ENCODE measurements around the gene HBG1.
"Not testable (repeated sequence)": the region's sequence is repeated elsewhere in the genome, so short reads cannot be mapped to it uniquely, and the experiment has no call there.

The HBG1 gene

DNA sequence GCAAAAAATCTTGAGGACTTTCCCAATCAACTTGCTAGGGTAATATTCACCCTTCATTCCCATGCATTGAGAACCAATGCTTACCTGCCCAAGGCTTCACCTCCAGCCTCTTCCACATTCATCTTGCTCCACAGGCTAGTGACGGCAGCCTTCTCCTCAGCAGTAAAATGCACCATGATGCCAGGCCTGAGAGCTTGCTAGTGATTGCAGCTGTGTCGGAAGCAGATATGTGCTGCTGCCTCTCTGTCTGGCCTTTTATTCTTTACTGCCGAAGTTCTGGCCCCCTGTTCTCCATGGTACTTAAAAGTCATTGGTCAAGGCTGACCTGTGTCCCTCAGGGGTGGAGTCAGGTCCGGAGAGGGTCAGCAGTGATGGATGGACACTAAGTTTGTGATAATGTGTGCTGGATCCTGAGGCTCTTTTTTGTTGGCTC lies 20.1 kb upstream of the HBG1 start, which contains the start of gene HBE1:
Gene HBE1, minus strand, starts transcription at position 231 of the 433 bp plus-strand sequence. Its CDS starts 55 bp downstream, at position 176.
- CTCF ChIA-PET, result no interaction called here

DNA sequence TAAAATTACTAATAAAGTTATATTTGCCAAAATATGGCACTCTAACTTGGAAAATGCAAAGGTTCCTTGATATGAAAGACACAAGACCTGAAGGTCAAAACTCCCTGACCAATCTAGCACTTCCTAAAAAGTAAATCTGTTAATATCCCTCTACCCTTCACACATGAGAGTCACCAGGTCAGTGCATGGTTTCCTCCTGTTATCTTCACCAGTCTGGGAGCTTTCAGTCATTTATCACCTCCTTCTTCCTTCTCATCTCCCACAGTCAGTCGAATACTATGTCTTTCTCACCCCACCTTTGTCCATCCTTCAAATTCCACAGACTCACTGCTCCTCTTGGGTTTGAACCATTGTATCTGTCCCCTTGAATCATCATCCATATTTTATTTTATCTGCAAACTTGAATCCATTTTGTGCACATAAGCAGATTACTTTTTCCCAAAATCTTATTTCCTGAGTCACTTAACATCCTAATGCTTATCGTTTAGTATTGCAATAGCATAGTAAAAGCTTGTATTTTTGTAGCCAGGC lies 17.4 kb upstream of the HBG1 start:
- TF ChIP-seq ARNT (IDR thresholded peaks at IDR 0.05), result no peak
- TF ChIP-seq BHLHE40 (IDR thresholded peaks at IDR 0.05; ENCODE audit: borderline replicate concordance), result no peak
- no peak for TF ChIP-seq SP1 (IDR thresholded peaks at IDR 0.05)
- TF ChIP-seq, protein P1, sequence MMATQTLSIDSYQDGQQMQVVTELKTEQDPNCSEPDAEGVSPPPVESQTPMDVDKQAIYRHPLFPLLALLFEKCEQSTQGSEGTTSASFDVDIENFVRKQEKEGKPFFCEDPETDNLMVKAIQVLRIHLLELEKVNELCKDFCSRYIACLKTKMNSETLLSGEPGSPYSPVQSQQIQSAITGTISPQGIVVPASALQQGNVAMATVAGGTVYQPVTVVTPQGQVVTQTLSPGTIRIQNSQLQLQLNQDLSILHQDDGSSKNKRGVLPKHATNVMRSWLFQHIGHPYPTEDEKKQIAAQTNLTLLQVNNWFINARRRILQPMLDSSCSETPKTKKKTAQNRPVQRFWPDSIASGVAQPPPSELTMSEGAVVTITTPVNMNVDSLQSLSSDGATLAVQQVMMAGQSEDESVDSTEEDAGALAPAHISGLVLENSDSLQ (IDR thresholded peaks at IDR 0.05), result no peak
- no peak for TF ChIP-seq FOXM1 (IDR thresholded peaks at IDR 0.05; ENCODE audit: borderline replicate concordance)
- TF ChIP-seq HDGF (IDR thresholded peaks at IDR 0.05; ENCODE audit: borderline replicate concordance), result no peak
- TF ChIP-seq SUZ12 (IDR thresholded peaks at IDR 0.05), result no peak
- ChIA-PET POLR2A (no interaction called here), CTCF (no interaction called here)
- no peak for DNase-seq (ENCODE audit: extremely low spot score)

More for the DNA sequence above, 20.1 kb upstream of the HBG1 start, which contains the start of gene HBE1:
- TF ChIP-seq BHLHE40 (IDR thresholded peaks at IDR 0.05; ENCODE audit: borderline replicate concordance) (no peak), ARNT (IDR thresholded peaks at IDR 0.05) (no peak), L3MBTL2 (conservative IDR thresholded peaks at IDR 0.05) (no peak), ELF4 (IDR thresholded peaks at IDR 0.05) (no peak), LEF1 (IDR thresholded peaks at IDR 0.05; ENCODE audit: borderline replicate concordance) (no peak), FOXA1 (IDR thresholded peaks at IDR 0.05) (no peak), SUZ12 (IDR thresholded peaks at IDR 0.05) (no peak), FOXK2 (IDR thresholded peaks at IDR 0.05) (no peak), HDGF (IDR thresholded peaks at IDR 0.05; ENCODE audit: borderline replicate concordance) (no peak)
- TF ChIP-seq, protein P1 (IDR thresholded peaks at IDR 0.05), result no peak
- DNase-seq (ENCODE audit: extremely low spot score), result no peak
- POLR2A ChIA-PET, result no interaction called here

DNA sequence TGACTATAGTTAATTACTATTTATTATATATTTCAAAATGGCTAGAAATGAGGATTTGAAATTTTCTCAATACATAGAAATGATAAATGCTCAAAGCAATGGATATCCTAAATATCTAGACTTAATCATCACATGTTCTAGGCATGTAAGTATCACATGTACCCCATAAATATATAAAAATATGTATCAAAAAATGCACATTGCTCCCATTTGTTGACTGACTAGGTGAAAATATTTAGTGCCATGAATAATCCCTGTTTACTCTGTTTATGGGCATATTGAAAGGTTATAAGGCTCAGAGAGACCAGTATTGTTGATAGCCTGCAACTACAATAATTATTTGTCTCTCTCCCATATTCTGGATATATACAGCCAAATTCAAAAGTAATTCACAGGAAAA lies 17.0 kb upstream of the HBG1 start:
- ChIA-PET POLR2A (no interaction called here), CTCF (no interaction called here)
- DNase-seq (ENCODE audit: extremely low spot score), result no peak
- no peak for TF ChIP-seq ZNF384 (IDR thresholded peaks at IDR 0.05)
- TF ChIP-seq SP1 (IDR thresholded peaks at IDR 0.05), result no peak
- no peak for TF ChIP-seq FOXM1 (IDR thresholded peaks at IDR 0.05; ENCODE audit: borderline replicate concordance)
- no peak for TF ChIP-seq BHLHE40 (IDR thresholded peaks at IDR 0.05; ENCODE audit: borderline replicate concordance)
- TF ChIP-seq FOXA1 (IDR thresholded peaks at IDR 0.05), result no peak
- TF ChIP-seq CTBP1 (IDR thresholded peaks at IDR 0.05; ENCODE audit: borderline replicate concordance), result no peak
- TF ChIP-seq, protein P1 (IDR thresholded peaks at IDR 0.05), result no peak
- no peak for TF ChIP-seq L3MBTL2 (conservative IDR thresholded peaks at IDR 0.05)
- no peak for TF ChIP-seq ELF4 (IDR thresholded peaks at IDR 0.05)
- no peak for TF ChIP-seq FOXK2 (IDR thresholded peaks at IDR 0.05)
- no peak for TF ChIP-seq TARDBP (IDR thresholded peaks at IDR 0.05)
- TF ChIP-seq ARNT (IDR thresholded peaks at IDR 0.05), result no peak
- no peak for TF ChIP-seq HDGF (IDR thresholded peaks at IDR 0.05; ENCODE audit: borderline replicate concordance)
- no peak for TF ChIP-seq NFRKB (IDR thresholded peaks at IDR 0.05)
- no peak for TF ChIP-seq SUZ12 (IDR thresholded peaks at IDR 0.05)
- no peak for TF ChIP-seq LEF1 (IDR thresholded peaks at IDR 0.05; ENCODE audit: borderline replicate concordance)

DNA sequence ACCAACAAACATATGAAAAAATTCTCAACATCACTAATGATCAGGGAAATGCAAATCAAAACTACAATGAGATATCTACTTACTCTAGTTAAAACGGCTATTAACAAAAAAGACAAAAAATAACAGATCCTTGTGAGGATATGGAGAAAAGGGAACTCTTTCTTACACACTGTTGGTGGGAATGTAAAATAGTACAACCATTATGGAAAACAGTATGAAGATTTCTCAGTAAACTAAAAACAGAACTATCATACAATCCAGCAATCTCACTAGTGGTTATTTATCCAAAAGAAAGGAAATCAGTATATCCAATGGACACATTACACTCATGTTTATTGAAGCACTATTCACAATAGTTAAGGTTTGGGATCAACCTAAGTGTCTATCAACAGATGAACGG lies 16.2 kb upstream of the HBG1 start:
- DNase-seq (ENCODE audit: extremely low spot score), result no peak
- CTCF ChIA-PET, result no interaction called here
- TF ChIP-seq TARDBP (IDR thresholded peaks at IDR 0.05), result no peak
- TF ChIP-seq SUZ12 (IDR thresholded peaks at IDR 0.05), result no peak
- TF ChIP-seq, protein P1 (IDR thresholded peaks at IDR 0.05), result no peak
- no peak for TF ChIP-seq ELF4 (IDR thresholded peaks at IDR 0.05)
- TF ChIP-seq LEF1 (IDR thresholded peaks at IDR 0.05; ENCODE audit: borderline replicate concordance), result no peak
- no peak for TF ChIP-seq SP1 (IDR thresholded peaks at IDR 0.05)
- POLR2A ChIA-PET, result no interaction called here

DNA sequence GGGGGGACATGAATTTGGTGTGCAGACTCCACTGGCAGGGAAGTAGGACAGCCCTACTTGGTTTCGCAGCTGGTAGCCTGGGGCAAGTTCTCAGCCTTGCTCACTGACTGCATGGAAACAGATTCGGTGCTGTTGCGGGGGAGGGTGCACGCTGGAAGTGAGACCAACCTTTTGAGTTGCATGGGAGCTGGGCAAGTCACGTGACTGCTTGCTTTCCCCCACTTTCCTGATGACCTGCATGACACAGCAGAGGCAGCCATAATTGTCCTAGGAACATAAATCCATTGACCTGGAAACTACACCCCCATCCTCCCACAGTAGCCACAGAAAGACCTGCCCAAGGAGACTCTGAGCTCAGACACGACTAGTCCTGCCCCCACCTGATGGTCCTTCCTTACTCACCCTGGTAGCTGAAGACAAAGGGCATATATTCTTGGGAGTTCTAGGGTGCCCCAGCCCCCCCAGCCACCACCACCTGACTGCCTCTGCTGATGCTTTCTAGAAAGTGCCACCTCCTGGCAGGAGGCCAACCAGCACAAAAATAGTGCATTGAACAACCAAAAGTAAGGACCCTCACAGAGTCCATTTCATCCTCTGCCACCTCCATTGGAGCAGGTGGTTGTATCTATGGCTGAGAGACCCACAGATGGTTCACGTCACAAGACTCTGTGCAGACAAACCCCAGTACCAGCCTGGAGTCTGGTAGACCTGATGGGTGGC lies 9.0 kb upstream of the HBG1 start:
- TF ChIP-seq NFRKB (IDR thresholded peaks at IDR 0.05), result no peak
- no peak for TF ChIP-seq L3MBTL2 (conservative IDR thresholded peaks at IDR 0.05)
- TF ChIP-seq HDGF (IDR thresholded peaks at IDR 0.05; ENCODE audit: borderline replicate concordance), result no peak
- no peak for TF ChIP-seq FOXA1 (IDR thresholded peaks at IDR 0.05)
- no peak for TF ChIP-seq ELF4 (IDR thresholded peaks at IDR 0.05)
- no peak for TF ChIP-seq FOXK2 (IDR thresholded peaks at IDR 0.05)
- DNase-seq (ENCODE audit: extremely low spot score), result no peak
- ChIA-PET CTCF (no interaction called here), POLR2A (no interaction called here)

DNA sequence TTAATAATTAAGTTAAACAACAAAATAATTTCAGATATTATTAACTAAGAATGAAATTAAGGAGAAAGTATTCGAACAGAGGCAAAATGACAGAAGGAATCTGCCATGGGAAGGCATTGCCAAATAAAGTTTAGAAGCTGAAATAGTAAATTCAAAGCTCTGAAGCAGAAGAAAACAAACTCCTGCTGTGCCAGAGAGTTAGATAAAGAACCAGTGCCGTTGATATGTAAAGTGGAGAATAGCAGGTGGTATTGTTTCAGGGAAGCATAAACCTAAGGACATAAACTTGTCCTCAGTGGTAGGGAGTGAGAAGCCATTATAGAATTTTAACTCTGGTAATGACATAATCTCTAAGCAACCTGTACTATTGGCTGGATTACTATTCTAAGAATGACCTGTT lies 7.6 kb upstream of the HBG1 start:
- ChIA-PET CTCF (no interaction called here), POLR2A (no interaction called here)
- no peak for DNase-seq (ENCODE audit: extremely low spot score)
- TF ChIP-seq SP1 (IDR thresholded peaks at IDR 0.05), result no peak
- TF ChIP-seq L3MBTL2 (conservative IDR thresholded peaks at IDR 0.05), result no peak
- TF ChIP-seq, protein P1 (IDR thresholded peaks at IDR 0.05), result no peak
- no peak for TF ChIP-seq FOXM1 (IDR thresholded peaks at IDR 0.05; ENCODE audit: borderline replicate concordance)
- no peak for TF ChIP-seq SUZ12 (IDR thresholded peaks at IDR 0.05)
- no peak for TF ChIP-seq TARDBP (IDR thresholded peaks at IDR 0.05)

DNA sequence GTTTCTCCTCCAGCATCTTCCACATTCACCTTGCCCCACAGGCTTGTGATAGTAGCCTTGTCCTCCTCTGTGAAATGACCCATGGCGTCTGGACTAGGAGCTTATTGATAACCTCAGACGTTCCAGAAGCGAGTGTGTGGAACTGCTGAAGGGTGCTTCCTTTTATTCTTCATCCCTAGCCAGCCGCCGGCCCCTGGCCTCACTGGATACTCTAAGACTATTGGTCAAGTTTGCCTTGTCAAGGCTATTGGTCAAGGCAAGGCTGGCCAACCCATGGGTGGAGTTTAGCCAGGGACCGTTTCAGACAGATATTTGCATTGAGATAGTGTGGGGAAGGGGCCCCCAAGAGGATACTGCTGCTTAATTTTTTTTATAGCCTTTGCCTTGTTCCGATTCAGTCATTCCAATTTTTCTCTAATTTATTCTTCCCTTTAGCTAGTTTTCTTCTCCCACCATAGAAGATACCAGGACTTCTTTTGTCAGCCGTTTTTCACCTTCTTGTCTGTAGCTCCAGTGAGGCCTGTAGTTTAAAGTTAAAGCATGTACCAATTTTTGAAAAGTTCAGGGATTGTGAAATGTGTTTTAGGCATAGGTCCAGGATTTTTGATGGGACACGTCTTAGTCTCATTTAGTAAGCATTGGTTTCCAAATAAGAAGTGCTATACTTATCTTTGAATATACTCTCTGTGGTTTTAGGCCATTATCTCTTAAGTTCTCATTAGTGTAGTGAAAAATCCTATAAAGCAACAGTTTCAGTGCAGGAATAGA lies 5.2 kb upstream of the HBG1 start, which contains the start of gene HBG2:
Gene HBG2, minus strand, starts transcription at position 136 of the 768 bp plus-strand sequence. Its CDS starts 53 bp downstream, at position 83.
- POLR2A ChIA-PET; DNase-seq (ENCODE audit: extremely low spot score); CTCF ChIA-PET: not testable (repeated sequence)

DNA sequence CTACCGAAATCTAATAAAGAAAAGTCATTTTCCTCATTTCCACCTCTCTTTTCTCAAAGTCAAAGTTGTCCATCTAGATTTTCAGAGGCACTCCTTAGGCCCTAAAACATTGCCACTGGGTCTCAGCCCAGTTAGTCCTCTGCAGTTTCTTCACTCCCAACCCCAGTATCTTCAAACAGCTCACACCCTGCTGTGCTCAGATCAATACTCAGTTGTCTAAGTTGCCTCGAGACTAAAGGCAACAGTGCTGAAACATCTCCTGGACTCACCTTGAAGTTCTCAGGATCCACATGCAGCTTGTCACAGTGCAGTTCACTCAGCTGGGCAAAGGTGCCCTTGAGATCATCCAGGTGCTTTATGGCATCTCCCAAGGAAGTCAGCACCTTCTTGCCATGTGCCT lies 4.4 kb upstream of the HBG1 start:
- DNase-seq (ENCODE audit: extremely low spot score); POLR2A ChIA-PET; CTCF ChIA-PET: not testable (repeated sequence)

DNA sequence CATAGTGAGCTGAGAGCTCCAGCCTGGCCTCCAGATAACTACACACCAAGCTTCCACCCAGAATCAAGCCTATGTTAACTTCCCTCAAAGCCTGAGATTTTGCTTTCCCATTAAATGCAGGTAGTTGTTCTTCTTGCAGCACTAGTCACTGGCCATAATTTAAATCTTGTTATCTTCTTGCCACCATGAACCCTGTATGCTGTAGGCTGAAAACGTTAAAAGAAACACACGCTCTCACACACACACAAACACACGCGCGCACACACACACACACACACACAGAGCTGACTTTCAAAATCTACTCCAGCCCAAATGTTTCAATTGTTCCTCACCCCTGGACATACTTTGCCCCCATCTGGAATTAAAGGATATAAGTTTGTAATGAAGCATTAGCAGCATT lies 3.8 kb upstream of the HBG1 start:
- POLR2A ChIA-PET; DNase-seq (ENCODE audit: extremely low spot score); CTCF ChIA-PET: not testable (repeated sequence)
